H1 (cell line): ENCODE results near the gene YIPF1.

ENCODE experiments used
- ATF3 ChIP-seq: IDR thresholded peaks from 2 replicates; pipeline ENCODE4 v1.6.1; 2011; ENCODE audit warnings: low read depth, mild to moderate bottlenecking, low read length; ENCODE audit not compliant: insufficient read depth
- CBX8 ChIP-seq: fragments of 300-800, 300-1000 bp; sonication (generic); IDR thresholded peaks from 2 replicates; pipeline ENCODE4 v1.7.1; 2016; ENCODE audit warnings: low read depth, low read length, borderline replicate concordance
- EP300 ChIP-seq, 2 experiments: IDR thresholded peaks; 1 replicate in 1 of 2; 2 replicates in 1 of 2; pipeline ENCODE4 v1.6.1; 2011 to 2012; ENCODE audit warnings: low read depth in 2 of 2, low read length in 2 of 2, mild to moderate bottlenecking in 2 of 2, borderline replicate concordance in 1 of 2, inconsistent platforms in 1 of 2, moderate library complexity in 1 of 2
- EZH2 ChIP-seq: fragments of 200-600 bp; sonication (generic); IDR thresholded peaks from 2 replicates; pipeline ENCODE4 v1.7.1; 2012; ENCODE audit warnings: low read depth, mild to moderate bottlenecking, moderate library complexity, low read length, inconsistent platforms; ENCODE audit not compliant: severe bottlenecking
- FOSL1 ChIP-seq: IDR thresholded peaks from 2 replicates; pipeline ENCODE4 v1.6.1; 2011; ENCODE audit warnings: mild to moderate bottlenecking, low read depth, low read length, moderate library complexity; ENCODE audit not compliant: insufficient read depth
- SP1 ChIP-seq: IDR thresholded peaks from 2 replicates; pipeline ENCODE4 v1.6.1; 2011; ENCODE audit warnings: low read depth, low read length
- TAF1 ChIP-seq: IDR thresholded peaks from 2 replicates; pipeline ENCODE4 v1.6.1; 2011; ENCODE audit warnings: mild to moderate bottlenecking, low read depth, low read length

- TF ChIP-seq ATF3 = no peak
- no peak for TF ChIP-seq CBX8
- no peak for TF ChIP-seq FOSL1
- no peak for TF ChIP-seq EP300 (IDR thresholded peaks at IDR 0.05; ENCODE audit: borderline replicate concordance in 1 of 2, low read depth in 2 of 2, low read length in 2 of 2)
- TF ChIP-seq EZH2 = no peak
- no peak for TF ChIP-seq SP1
- no peak for TF ChIP-seq TAF1
These were observed 68.2 kb downstream of the YIPF1 start for GRCh38 chr1:53821380-53821779.
